HepG2 (cell line): ENCODE data around the gene SYT7. TPM values are rescaled to one million over a fixed set of nuclear protein-coding genes. Genes with fewer than 3 reads are reported as not detected.
A peak's percentile ranks its signal among the peaks of the same experiment; 100 is the strongest.

Experiments used
- ATAC-seq: fragments of 200-7000 bp; cut with Tn5 transposase; 3 replicates; pipeline ENCODE4 v1.9.1; 2020; ENCODE audit warnings: mild to moderate bottlenecking, moderate library complexity
- BruUV-seq: library from RNA; stranded (reverse); fragments of 400-500 nt; replicated peaks from 2 replicates; lab custom pipeline; 2021; lab: Mats Ljungman, UMichigan
- CTCF ChIA-PET: fragments of 300-600 bp; formaldehyde crosslinking; extraction: SDS; loops from one replicate; lab custom pipeline; 2021; ENCODE audit warnings: low total read pairs, inconsistent platforms, low intra/inter-chr PET ratio; lab: Yijun Ruan, JAX
- POLR2A ChIA-PET: fragments of 350-600 bp; sonication (Branson Sonifier 250); formaldehyde crosslinking; loops from one replicate; lab custom pipeline; 2020; ENCODE audit warnings: antibody characterized with exemption, inconsistent platforms; lab: Yijun Ruan, JAX
- DNase-seq: peaks from one replicate; pipeline ENCODE4 v3.0.0-alpha.2; 2015; ENCODE audit warnings: low spot score
- FAIRE-seq: peaks from 3 replicates; lab custom pipeline; 2011; peaks lifted over from hg19 to GRCh38; lab: Jason Lieb, UNC
- H2AFZ ChIP-seq: one replicate; pipeline ENCODE4 v1.6.1; 2011; ENCODE audit warnings: low read length, inconsistent platforms
- H3K27ac ChIP-seq: fragments of 300-600 bp; 3 replicates; pipeline ENCODE4 v1.8.0; 2011; ENCODE audit warnings: mixed run types, mild to moderate bottlenecking, mixed read lengths, low read length, inconsistent platforms; ENCODE audit not compliant: insufficient read depth; ENCODE audit errors: extremely low read length
- H3K27me3 ChIP-seq, 2 experiments: fragments of 200-600 bp in 1 of 2; 2 replicates in 1 of 2; 3 replicates in 1 of 2; pipeline versions ENCODE4 v1.6.0 to v1.8.0; 2011; ENCODE audit warnings: low read length in 2 of 2, mild to moderate bottlenecking in 2 of 2, moderate library complexity in 2 of 2, inconsistent platforms in 1 of 2; ENCODE audit not compliant: insufficient read depth in 2 of 2, control insufficient read depth in 1 of 2
- H3K36me3 ChIP-seq, 2 experiments: fragments of 200-600 bp in 1 of 2; replicated peaks in 1 of 2; 2 replicates in 1 of 2; 3 replicates in 1 of 2; pipeline versions ENCODE4 v1.5.1 to v1.8.0; 2011; ENCODE audit warnings: low read length in 2 of 2, inconsistent platforms in 1 of 2; ENCODE audit not compliant: insufficient read depth in 2 of 2, control insufficient read depth in 1 of 2
- H3K4me1 ChIP-seq: 2 replicates; pipeline ENCODE4 v1.5.1; 2012; ENCODE audit warnings: low read length, inconsistent platforms; ENCODE audit not compliant: insufficient read depth
- H3K4me2 ChIP-seq: 2 replicates; pipeline ENCODE4 v1.6.0; 2011; ENCODE audit warnings: low read depth, low read length, inconsistent platforms
- H3K4me3 ChIP-seq, 3 experiments: fragments of 200-600 bp in 1 of 3; sonication (generic), shearing (Covaris generic) in 1 of 3; replicated peaks in 1 of 3; 2 replicates each; pipeline ENCODE4 v1.5.1; 2011 to 2016; ENCODE audit warnings: low read length in 3 of 3, inconsistent platforms in 2 of 3, low read depth in 2 of 3, mild to moderate bottlenecking in 2 of 3, control low read depth in 1 of 3, mixed read lengths in 1 of 3; ENCODE audit not compliant: insufficient read depth in 1 of 3
- H3K79me2 ChIP-seq: one replicate; pipeline ENCODE4 v1.6.1; 2011; ENCODE audit warnings: low read length, inconsistent platforms; ENCODE audit not compliant: insufficient read depth
- H3K9ac ChIP-seq: 2 replicates; pipeline ENCODE4 v1.6.0; 2011; ENCODE audit warnings: mild to moderate bottlenecking, low read depth, low read length, inconsistent platforms; ENCODE audit not compliant: insufficient read depth
- H3K9me3 ChIP-seq: 2 replicates; pipeline ENCODE4 v1.5.1; 2012; ENCODE audit warnings: mild to moderate bottlenecking, low read length
- H4K20me1 ChIP-seq: 2 replicates; pipeline ENCODE4 v1.6.0; 2011; ENCODE audit warnings: inconsistent platforms, mild to moderate bottlenecking, low read length, moderate library complexity; ENCODE audit not compliant: insufficient read depth
- CC2D1A ChIP-seq: sonication (generic); formaldehyde crosslinking; IDR thresholded peaks from 2 replicates; pipeline ENCODE4 v1.8.1; 2023; ENCODE audit warnings: mild to moderate bottlenecking, missing genetic modification reagents
- CREB1 ChIP-seq, 2 experiments: fragments of 450-650 bp in 1 of 2; IDR thresholded peaks; 2 replicates each; pipeline ENCODE4 v1.6.1; 2016 to 2017; ENCODE audit warnings: control low read depth in 1 of 2, mild to moderate bottlenecking in 1 of 2, missing compliant biosample characterization in 1 of 2, missing genetic modification characterization in 1 of 2
- HIVEP1 ChIP-seq: sonication (generic); formaldehyde crosslinking; IDR thresholded peaks from 2 replicates; pipeline ENCODE4 v1.4.0; 2020; ENCODE audit warnings: mild to moderate bottlenecking, missing genetic modification reagents
- IKZF1 ChIP-seq: fragments of 450-650 bp; IDR thresholded peaks from 2 replicates; pipeline ENCODE4 v1.7.1; 2016
- KMT2A ChIP-seq: sonication (generic); formaldehyde crosslinking; IDR thresholded peaks from 2 replicates; pipeline ENCODE4 v1.4.0; 2020; ENCODE audit warnings: missing genetic modification reagents
- MED13 ChIP-seq: sonication (generic); formaldehyde crosslinking; IDR thresholded peaks from 2 replicates; pipeline ENCODE4 v1.5.0; 2020; ENCODE audit warnings: missing genetic modification reagents
- MTA1 ChIP-seq: sonication (generic); formaldehyde crosslinking; IDR thresholded peaks from 2 replicates; pipeline ENCODE4 v1.4.0; 2020; ENCODE audit warnings: missing genetic modification reagents, mild to moderate bottlenecking, borderline replicate concordance
- NFYB ChIP-seq: sonication (generic); formaldehyde crosslinking; IDR thresholded peaks from 2 replicates; pipeline ENCODE4 v1.4.0; 2020; ENCODE audit warnings: missing genetic modification reagents
- SAP130 ChIP-seq: IDR thresholded peaks from 2 replicates; pipeline ENCODE4 v1.6.1; 2016; ENCODE audit warnings: low read depth
- SMAD9 ChIP-seq: sonication (generic); formaldehyde crosslinking; IDR thresholded peaks from 2 replicates; pipeline ENCODE4 v1.5.1; 2020; ENCODE audit warnings: mild to moderate bottlenecking, missing genetic modification reagents
- TARDBP ChIP-seq: sonication (generic); formaldehyde crosslinking; IDR thresholded peaks from 2 replicates; pipeline ENCODE4 v1.8.0; 2022; ENCODE audit warnings: mild to moderate bottlenecking, missing genetic modification reagents
- U2AF2 ChIP-seq: fragments of 200-400 bp; formaldehyde crosslinking; IDR thresholded peaks from 2 replicates; pipeline ENCODE4 v1.6.1; 2017; ENCODE audit warnings: low read depth, mild to moderate bottlenecking, low read length
- YEATS4 ChIP-seq: sonication (generic); formaldehyde crosslinking; IDR thresholded peaks from 2 replicates; pipeline ENCODE4 v1.4.0; 2020; ENCODE audit warnings: missing genetic modification reagents, borderline replicate concordance
- ZBTB25 ChIP-seq: IDR thresholded peaks from 2 replicates; pipeline ENCODE4 v1.6.1; 2018; ENCODE audit warnings: missing genetic modification reagents
- ZBTB42 ChIP-seq: sonication (generic); formaldehyde crosslinking; IDR thresholded peaks from 2 replicates; pipeline ENCODE4 v1.5.0; 2020; ENCODE audit warnings: mild to moderate bottlenecking, missing genetic modification reagents
- ZC3H4 ChIP-seq: sonication (generic); formaldehyde crosslinking; IDR thresholded peaks from 2 replicates; pipeline ENCODE4 v1.4.0; 2020; ENCODE audit warnings: missing genetic modification reagents, borderline replicate concordance
- ZKSCAN8 ChIP-seq: IDR thresholded peaks from 2 replicates; pipeline ENCODE4 v1.6.1; 2016; ENCODE audit warnings: borderline replicate concordance, missing genetic modification reagents, missing compliant biosample characterization
- ZMYM2 ChIP-seq: sonication (generic); formaldehyde crosslinking; IDR thresholded peaks from 2 replicates; pipeline ENCODE4 v1.8.0; 2022; ENCODE audit warnings: mild to moderate bottlenecking, missing genetic modification reagents
- ZNF280D ChIP-seq: sonication (generic); formaldehyde crosslinking; IDR thresholded peaks from 2 replicates; pipeline ENCODE4 v1.5.1; 2020; ENCODE audit warnings: mild to moderate bottlenecking, missing genetic modification reagents
- ZNF740 ChIP-seq: sonication (generic); formaldehyde crosslinking; IDR thresholded peaks from 2 replicates; pipeline ENCODE4 v1.4.0; 2020; ENCODE audit warnings: missing genetic modification reagents
- WGBS: methylation state at CpG from one replicate; pipeline ENCODE4 v1.1.6; 2017; ENCODE audit warnings: low lambda C conversion rate; 5-methylcytosine and 5-hydroxymethylcytosine counted together
- in situ Hi-C: cut with HindIII; loops from 2 replicates; pipeline ENCODE4 v1.10.0; 2017; ENCODE audit warnings: low pct_unique_long_range_greater_than_20kb; ENCODE audit not compliant: extremely low pct_ligation_motif_present
- intact Hi-C: fragments of 100-400 bp; cut with micrococcal nuclease; formaldehyde crosslinking; loops from one replicate; pipeline ENCODE4 v1.10.0; 2022; ENCODE audit not compliant: unreplicated experiment
- polyA plus RNA-seq, 8 experiments: library from polyadenylated mRNA; depleted of rRNA in 3 of 8; stranded (reverse) in 7 of 8; unstranded in 1 of 8; fragments of >200 nt; fragmentation: Illumina TruSeq in 4 of 8; extraction: Trizol in 4 of 8; gene quantifications; 2 replicates each; pipeline versions ENCODE4 v1.2.1 to v1.2.3, GENCODE V29; 2011 to 2016; ENCODE audit warnings: low read depth in 4 of 8, missing spikeins in 1 of 8, mixed read lengths in 1 of 8; ENCODE audit not compliant: insufficient read depth in 1 of 8
- total RNA-seq, 5 experiments: library from RNA; depleted of rRNA; stranded (reverse); fragments of >200 nt; fragmentation: Illumina TruSeq; extraction: Trizol; gene quantifications; 2 replicates each; pipeline ENCODE4 v1.2.3, GENCODE V29; 2016; ENCODE audit warnings: low read depth in 1 of 5

SYT7 gene
- total and polyA plus RNA-seq, 2 of the 13 experiments (the other 11 are each of a cell fraction or from before 2014, with no cell fraction given) = 1.4 to 4.4 TPM

- ChIA-PET POLR2A (no interaction called here), CTCF (no interaction called here)
- peak overlapping the region; percentile 13 to 53 (median 16); a peak in 5 of 6 replicates for H3K4me3 ChIP-seq
- peaks cover 62% of the 10 kb centered on the region for H3K4me1 ChIP-seq
- peaks cover 2 to 21% of the 10 kb centered on the region in 2 experiments for H3K27me3 ChIP-seq
- in situ Hi-C loops = no loop called here
- H2AFZ ChIP-seq = no peak overlapping the region
- 2% methylated on average over 15 of the region's 22 CpGs for WGBS
- peak overlapping the region; percentile 74 for H3K27ac ChIP-seq
- H3K4me2 ChIP-seq = peak overlapping the region; percentile 78
- no TSS peak for BruUV-seq
- peak overlapping the region; percentile 56 for H3K9ac ChIP-seq
- no peaks in the 10 kb centered on the region for H3K9me3 ChIP-seq
- FAIRE-seq = peak; percentile 96
- peak; percentile 85 for DNase-seq
- no peaks in the 10 kb centered on the region for H3K79me2 ChIP-seq
- intact Hi-C loops = loop anchor here (2.0 kb wide), 1 partner anchor 28 kb away; the partner anchor contains the start of gene SYT7
- no peaks in the 10 kb centered on the region for H3K36me3 ChIP-seq
- peak; percentile 87 for ATAC-seq
- no peaks in the 10 kb centered on the region for H4K20me1 ChIP-seq
- peak; percentile 88 for TF ChIP-seq ZNF280D (CRISPR knock-in tag)
- no peak for TF ChIP-seq ZBTB42 (CRISPR knock-in tag)
- TF ChIP-seq ZMYM2 (CRISPR knock-in tag) = peak; percentile 88
- no peak for TF ChIP-seq ZC3H4 (CRISPR knock-in tag)
- no peak for TF ChIP-seq CC2D1A (CRISPR knock-in tag)
- TF ChIP-seq NFYB (CRISPR knock-in tag) = no peak
- peak; percentile 91 for TF ChIP-seq CREB1 (IDR thresholded peaks at IDR 0.05)
- peak; percentile 89 for TF ChIP-seq CREB1 (CRISPR knock-in tag; IDR thresholded peaks at IDR 0.05)
- TF ChIP-seq SAP130 (CRISPR knock-in tag) = peak; percentile 85
- no peak for TF ChIP-seq KMT2A (CRISPR knock-in tag)
- TF ChIP-seq MED13 (CRISPR knock-in tag) = no peak
- TF ChIP-seq TARDBP (CRISPR knock-in tag) = peak; percentile 97; the same call in 1 of the 2 replicates
- 0 out of 2 replicates have a peak, but pooled peaks have one; percentile 55 for TF ChIP-seq SMAD9
- no peak for TF ChIP-seq ZBTB25 (CRISPR knock-in tag)
- no peak for TF ChIP-seq IKZF1
- peak; percentile 57; the same call in 1 of the 2 replicates for TF ChIP-seq HIVEP1 (CRISPR knock-in tag)
- TF ChIP-seq MTA1 = peak; percentile 98
- no peak for TF ChIP-seq U2AF2
- TF ChIP-seq ZNF740 (CRISPR knock-in tag) = no peak
- TF ChIP-seq ZKSCAN8 (CRISPR knock-in tag) = no peak
- TF ChIP-seq YEATS4 (CRISPR knock-in tag) = no peak
Observed at GRCh38 chr11:61609000-61609979, 28.4 kb upstream of the SYT7 start.
